ENCODE data around the gene STK10. TPM values are rescaled to one million over a fixed set of nuclear protein-coding genes. Genes with fewer than 3 reads are reported as not detected.

The STK10 gene
- polyA plus RNA-seq, 3 donors, result 13.3 to 15.9 (median 15.6) TPM

GRCh38 chr5:172093965-172094364 is 94.1 kb downstream of the STK10 start:
- DNase-seq (ENCODE audit: low read depth in 3 of 3, low spot score in 2 of 3), result no peak

- DNase-seq (ENCODE audit: low read depth in 3 of 3, low spot score in 2 of 3), result no peak
Observed at GRCh38 chr5:172093559-172093958, 94.5 kb downstream of the STK10 start.

GRCh38 chr5:172091956-172092732 is 95.9 kb downstream of the STK10 start:
- no peak for DNase-seq (ENCODE audit: low read depth in 3 of 3, low spot score in 2 of 3)

- DNase-seq (ENCODE audit: low read depth in 3 of 3, low spot score in 2 of 3), result no peak
Observed at GRCh38 chr5:172090976-172091547, 97.0 kb downstream of the STK10 start.

- no peak for DNase-seq (ENCODE audit: low read depth in 3 of 3, low spot score in 2 of 3)
Observed at GRCh38 chr5:172089298-172090117, 98.5 kb downstream of the STK10 start.

- no peak for DNase-seq (ENCODE audit: low read depth in 3 of 3, low spot score in 2 of 3)
Observed at GRCh38 chr5:172088801-172089200, 99.2 kb downstream of the STK10 start.

GRCh38 chr5:172086194-172086975 is 101.6 kb downstream of the STK10 start:
- DNase-seq (ENCODE audit: low read depth in 3 of 3, low spot score in 2 of 3), result no peak

GRCh38 chr5:172085738-172086137 is 102.3 kb downstream of the STK10 start:
- no peak for DNase-seq (ENCODE audit: low read depth in 3 of 3, low spot score in 2 of 3)

- no peak for DNase-seq (ENCODE audit: low read depth in 3 of 3, low spot score in 2 of 3)
Observed at GRCh38 chr5:172082180-172082579, 105.8 kb downstream of the STK10 start.

- no peak for DNase-seq (ENCODE audit: low read depth in 3 of 3, low spot score in 2 of 3)
Observed at GRCh38 chr5:172079876-172080275, 108.1 kb downstream of the STK10 start.

GRCh38 chr5:172078726-172079345 is 109.2 kb downstream of the STK10 start:
- DNase-seq (ENCODE audit: low read depth in 3 of 3, low spot score in 2 of 3), result no peak

- no peak for DNase-seq (ENCODE audit: low read depth in 3 of 3, low spot score in 2 of 3)
Observed at GRCh38 chr5:172077664-172078425, 110.2 kb downstream of the STK10 start.

GRCh38 chr5:172076761-172077244 is 111.2 kb downstream of the STK10 start:
- no peak for DNase-seq (ENCODE audit: low read depth in 3 of 3, low spot score in 2 of 3)

GRCh38 chr5:172075656-172076055 is 112.4 kb downstream of the STK10 start:
- DNase-seq (ENCODE audit: low read depth in 3 of 3, low spot score in 2 of 3), result no peak

GRCh38 chr5:172074896-172075295 is 113.1 kb downstream of the STK10 start:
- DNase-seq (ENCODE audit: low read depth in 3 of 3, low spot score in 2 of 3), result no peak

- DNase-seq (ENCODE audit: low read depth in 3 of 3, low spot score in 2 of 3), result no peak
Observed at GRCh38 chr5:172071309-172071875, 116.6 kb downstream of the STK10 start.

GRCh38 chr5:172065431-172066065 is 122.5 kb downstream of the STK10 start:
- DNase-seq (ENCODE audit: low read depth in 3 of 3, low spot score in 2 of 3), result no peak

GRCh38 chr5:172064766-172065165 is 123.3 kb downstream of the STK10 start:
- no peak for DNase-seq (ENCODE audit: low read depth in 3 of 3, low spot score in 2 of 3)

- DNase-seq (ENCODE audit: low read depth in 3 of 3, low spot score in 2 of 3), result no peak
Observed at GRCh38 chr5:172064358-172064757, 123.7 kb downstream of the STK10 start.
